RPMI7951 (cell line): ENCODE data around the gene TH. TPM values are rescaled to one million over a fixed set of nuclear protein-coding genes. Genes with fewer than 3 reads are reported as not detected.
A peak's percentile ranks its signal among the peaks of the same experiment; 100 is the strongest.

ENCODE experiments used
- DNase-seq: peaks from one replicate; pipeline ENCODE4 v3.0.0-alpha.2; 2012; ENCODE audit warnings: low read depth
- total RNA-seq: library from RNA; depleted of rRNA; stranded (reverse); fragments of >200 nt; shearing (Covaris generic); gene quantifications from 2 replicates; pipeline ENCODE4 v1.2.3, GENCODE V29; 2014

TH gene
- total RNA-seq, 1 experiment from 2014 or later, result 0.24 TPM

DNA sequence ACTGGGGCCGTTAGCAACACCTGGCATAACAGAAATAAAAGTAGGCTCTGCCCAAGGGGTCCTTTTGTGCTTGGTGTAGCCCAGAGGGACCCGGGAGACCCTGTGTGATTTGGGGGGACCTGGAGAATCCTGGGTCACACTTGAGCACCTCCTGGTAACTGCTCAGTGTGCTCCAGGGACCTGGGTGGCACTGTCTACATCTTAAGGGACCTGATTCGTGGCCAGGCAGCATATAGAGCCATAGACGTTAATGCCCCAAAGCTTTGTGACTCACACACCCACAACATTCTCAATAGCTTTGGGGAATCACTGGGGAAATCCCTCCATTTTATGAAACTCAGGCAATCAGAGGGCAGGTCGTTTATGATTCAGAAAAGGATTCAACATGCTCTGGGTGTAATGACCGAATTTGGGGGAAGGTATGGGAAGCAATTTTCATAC lies 28.8 kb downstream of the TH start:
- peak; percentile 12 for DNase-seq

DNA sequence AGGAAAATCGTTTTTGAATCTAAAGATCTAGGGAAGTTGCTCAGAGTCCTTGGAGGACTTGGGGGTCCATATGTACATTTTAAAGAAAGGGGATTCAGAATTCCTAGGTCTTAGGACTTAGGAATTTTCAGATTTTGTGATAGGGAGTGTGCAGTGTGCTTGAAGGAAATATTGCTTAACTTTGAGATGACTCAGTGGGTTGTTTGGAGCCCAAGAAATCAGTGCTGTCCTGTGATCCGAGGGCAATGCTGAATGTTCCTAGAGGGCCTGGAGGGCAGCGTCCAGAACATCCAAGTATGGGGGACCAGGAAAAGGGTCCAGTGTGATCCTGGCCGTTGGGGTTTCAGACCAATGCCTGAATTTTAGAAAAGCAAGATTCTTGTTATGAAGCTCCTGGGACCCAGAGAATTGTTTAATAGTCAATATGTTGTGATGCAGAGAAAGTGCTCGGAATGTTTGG lies 29.3 kb downstream of the TH start:
- no peak for DNase-seq

DNA sequence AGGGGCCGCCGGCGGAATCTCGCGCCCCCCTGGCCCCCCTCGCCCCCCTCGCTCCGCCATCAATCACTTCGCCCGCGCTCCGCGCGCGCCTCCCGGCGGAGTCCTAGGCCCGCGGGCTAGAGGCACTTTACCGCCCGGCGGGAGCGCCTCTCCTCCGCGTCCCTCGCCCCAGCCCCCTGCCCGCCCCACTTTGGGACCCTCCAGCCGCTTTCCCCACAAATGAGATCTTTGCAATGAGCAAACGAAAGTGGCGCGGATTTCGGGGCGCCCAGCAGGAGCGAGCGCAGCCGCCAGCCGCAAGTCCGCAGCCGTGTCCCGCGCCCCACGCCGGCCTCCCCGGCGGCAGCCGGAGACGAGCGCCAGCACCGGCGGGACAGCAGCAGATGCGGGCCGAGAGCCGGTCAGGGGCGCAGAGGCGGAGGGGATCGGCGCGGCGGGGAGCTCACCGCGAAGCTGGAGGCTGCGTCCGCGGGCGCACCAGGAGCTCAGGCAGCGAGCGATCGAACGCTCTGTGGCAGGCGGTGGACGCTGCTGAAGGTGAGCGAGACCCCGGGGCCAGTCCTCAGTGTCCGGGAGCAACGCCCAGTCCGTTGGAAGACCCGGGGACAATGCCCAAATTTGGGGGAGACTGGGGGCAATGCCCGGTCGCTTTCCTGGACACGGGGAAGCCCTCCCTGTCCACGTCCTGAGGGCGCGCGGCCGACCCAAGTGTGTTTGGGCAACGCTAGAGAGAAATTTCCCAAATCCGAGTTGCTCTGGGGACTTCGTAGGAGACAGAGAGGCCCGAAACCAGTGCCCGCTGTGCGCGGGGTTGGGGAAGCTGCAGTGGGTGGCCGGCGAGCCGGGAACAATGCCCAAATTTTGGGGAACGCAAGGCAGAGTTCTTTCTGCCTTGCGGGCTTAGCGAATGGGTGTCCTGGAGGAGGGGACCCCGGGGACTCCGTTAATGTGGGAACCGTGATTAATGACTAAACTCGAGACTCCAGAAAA lies 30.9 kb downstream of the TH start:
- no peak for DNase-seq

DNA sequence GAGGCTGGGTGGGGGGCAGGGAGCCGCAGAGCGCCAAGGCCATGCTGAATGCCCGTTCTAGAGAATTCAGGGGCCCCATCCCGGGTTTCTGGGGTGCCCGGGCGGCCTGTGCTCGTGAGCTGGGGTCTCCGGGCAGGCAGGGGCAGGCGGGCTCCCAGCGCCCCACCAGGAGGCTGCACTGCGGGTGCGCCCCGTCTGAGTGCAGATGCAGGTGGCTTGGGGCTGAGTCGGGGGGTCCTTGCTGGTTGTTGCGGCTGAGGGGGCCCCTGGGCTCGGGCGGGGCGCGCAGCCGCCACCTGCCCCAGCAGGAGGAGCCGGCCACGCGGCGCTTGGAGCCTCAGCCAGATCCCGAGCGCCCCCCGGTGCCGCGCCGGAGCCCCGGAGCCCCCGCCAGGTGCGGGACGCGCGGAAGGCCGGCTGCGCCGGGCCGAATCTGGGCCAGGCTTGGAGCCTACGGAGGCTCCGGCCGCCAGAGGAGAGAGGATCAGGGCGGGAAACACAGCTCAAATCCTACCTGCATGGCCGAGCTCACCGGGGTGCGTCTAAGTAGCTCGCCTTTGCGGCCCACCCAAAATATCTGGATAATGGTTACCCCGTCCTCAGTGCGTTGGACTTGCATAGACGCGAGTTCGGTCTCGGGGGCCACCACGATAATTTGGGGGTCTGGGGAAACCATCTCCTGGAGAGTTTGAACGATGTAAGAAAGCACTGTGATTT lies 31.8 kb downstream of the TH start:
- no peak for DNase-seq

DNA sequence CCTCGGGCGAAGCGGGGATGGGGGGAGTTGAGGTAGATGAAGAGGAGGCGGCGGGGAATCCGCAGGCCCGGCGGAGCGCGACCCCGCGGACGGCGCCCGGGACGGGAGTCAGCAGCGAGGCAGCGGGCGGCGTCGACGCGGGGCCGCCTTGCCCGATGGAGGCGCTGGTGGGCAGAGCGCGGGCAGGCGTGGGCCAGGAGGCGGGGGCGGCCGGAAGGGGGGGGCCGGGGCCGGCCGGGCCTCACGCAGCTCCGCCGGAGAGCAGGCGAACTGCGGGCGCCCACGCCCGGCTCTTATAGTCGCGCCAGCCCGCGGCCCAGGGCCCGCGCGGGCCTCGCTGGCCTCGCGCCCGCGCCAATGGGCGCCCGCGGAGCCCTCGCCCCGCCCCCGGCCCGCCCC lies 32.5 kb downstream of the TH start, which contains the start of gene IGF2:
Gene IGF2, minus strand, starts transcription at position 267 of the 399 bp plus-strand sequence. CDS start 3,866 bp downstream, outside the sequence.
- DNase-seq, result no peak

DNA sequence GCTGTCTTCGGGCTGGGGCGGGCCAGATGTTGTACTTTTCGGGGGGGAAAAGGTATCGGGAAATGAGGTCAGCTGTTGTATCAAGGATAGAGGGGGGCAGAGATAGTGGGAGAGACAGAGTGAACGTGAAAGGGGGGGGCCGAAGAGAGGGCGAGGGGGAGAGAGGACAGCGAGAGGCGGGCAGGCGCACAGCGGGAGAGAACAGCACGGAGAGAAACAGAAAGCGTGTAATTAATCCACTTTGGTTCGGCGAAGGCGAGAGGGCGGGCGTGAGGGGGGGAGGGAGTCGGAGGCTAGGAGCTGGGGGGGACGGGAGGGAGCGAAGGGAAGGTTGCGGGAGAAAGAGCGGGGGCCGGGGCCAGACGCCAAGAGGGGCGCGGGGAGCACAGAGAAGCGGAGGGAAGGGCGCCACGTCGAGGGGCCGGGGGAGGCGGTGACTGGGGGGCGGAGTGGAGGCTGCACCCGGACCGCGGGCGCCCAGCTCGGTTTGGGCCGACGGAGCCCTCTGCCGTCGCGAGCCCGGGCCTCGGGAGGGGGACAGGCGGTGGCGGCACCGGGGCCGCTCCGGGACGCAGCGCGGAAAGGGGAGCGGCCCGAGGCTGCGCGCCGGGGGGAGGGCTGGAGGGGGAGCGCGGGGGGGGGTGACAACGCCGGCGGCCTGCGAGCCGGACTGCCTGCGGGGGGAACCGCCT lies 33.0 kb downstream of the TH start:
- DNase-seq, result no peak

DNA sequence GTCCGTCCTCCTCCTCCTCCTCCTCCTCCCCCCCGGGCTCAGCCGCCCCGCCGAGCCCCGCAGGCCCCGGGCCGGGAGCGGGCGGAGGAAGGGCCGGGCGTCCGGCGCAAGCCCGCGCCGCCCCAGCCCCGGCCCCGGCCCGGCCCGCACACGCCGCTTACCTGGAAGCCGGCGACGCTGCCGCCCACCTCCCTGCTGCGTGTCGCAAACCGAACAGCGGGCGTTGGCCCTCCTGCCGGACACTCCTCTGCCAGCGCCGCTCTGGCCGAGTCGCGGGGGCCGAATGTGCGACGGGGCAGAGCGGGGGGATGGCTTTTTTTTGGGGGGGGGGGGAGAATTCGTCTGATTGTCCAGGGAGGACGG lies 33.6 kb downstream of the TH start:
- no peak for DNase-seq

DNA sequence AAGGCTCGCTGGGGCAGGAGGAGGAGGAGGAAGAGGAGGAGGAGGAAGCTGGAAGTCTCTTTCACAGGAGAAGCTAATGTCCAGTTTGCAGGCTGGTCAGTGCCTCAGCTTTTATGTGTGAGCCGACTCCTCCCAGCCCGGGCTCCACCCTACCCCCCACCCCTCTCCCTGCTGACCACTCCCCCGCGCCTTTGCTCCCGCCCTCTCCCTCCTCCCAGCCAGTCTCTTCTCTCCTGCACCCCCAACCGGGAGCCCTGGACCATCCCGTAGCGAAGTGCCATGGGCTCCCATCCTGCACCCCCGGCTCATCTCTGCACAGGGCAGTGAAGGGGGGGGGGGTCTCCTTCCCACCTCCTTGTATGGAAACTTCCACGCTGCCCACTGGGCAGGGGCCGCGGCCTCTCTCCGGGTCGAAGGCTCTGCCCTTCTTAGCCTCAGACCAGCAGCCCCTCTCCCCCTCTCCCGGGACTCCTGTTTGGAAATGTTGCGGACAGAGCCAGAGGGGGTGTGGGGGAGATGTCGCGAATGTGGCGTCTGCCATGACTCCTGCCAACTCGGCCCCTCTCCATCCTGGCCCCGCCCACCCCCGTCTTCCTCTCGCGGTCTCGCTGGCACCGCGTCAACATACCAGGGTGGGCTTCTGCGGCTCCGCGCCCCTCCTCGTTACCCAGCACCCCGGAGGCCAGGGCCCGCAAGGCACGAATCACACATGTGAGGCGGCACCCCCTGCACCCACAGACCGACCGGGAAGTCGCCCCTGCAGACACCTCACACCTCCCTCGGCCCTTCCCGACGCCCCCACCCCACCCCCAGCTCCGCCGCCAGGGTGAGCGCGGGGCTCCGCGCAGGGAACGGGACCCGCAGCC lies 34.2 kb downstream of the TH start:
- peak; percentile 20 for DNase-seq

DNA sequence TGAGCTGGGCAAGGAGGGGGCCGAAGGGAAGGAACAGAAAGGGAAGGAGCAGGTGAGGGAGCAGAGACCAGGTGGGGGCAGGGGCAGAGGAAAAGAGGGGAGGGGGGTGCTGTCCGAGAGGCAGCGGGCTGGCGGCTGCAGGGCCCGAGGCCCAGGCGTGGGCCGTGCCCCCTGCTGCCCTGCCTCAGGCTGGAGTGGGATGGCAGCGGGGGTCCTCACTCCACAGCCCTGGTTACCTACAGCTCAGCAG lies 34.7 kb downstream of the TH start:
- DNase-seq, result no peak

DNA sequence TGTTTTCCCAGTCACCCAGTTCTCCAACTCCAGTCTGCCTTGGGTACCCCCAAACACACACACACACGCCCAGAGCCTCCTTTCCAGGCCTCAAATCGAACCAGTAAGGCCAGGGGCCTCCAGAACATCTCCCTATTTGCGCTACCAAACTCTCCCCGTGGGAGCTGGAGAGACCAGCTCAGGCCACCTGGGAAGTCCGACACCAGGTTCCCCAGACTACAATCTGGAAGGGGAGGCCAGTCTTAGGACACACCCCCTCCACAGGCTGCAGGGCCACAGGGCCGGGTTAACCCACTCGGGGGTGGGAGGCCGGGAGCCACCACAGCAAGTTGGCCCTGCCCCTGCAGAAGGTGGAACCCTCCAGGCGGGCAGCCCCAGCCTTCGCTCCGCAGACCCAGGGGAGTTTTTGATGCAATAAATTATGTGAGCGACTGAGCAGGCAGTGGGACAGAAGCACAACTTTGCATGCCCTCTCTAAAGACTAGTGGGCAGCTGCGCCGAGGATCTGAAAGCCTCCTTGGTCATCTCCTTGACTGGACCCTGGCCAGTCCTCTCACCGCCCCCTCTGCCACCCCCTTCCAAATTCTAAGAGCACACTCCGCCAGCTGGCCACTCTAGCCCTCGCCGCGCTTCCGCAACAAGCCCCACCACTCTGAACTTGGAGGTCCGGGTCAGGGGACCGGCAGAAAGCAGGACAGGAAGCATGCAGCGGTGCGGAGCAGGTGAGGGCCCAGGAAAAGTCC lies 35.2 kb downstream of the TH start:
- DNase-seq, result no peak

DNA sequence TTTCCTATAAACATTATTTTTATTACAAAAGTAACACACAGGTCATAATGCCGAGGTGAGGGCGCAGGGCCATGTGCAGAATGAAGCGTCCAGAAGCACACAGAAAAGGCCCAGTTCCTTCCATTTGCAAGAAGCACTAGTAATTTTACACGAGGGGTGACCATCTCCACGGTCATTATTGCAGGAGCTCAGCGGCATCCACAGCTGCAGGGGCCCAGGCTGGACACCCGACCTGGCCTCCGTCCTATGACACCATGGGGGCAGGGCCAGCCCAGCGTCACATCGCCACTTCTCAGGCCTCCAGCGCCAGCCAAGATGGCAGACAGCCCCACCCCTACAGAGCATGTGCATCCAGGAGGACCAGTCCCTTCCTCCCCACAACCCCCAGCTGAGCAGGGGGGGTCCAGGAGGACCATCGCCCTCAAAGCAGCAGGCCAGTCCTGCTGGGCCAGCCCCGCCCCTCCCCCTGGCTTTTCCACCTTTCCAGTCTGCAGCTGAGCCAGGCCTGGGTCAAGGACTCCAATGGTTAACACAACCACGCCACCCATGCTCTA lies 35.9 kb downstream of the TH start:
- no peak for DNase-seq

DNA sequence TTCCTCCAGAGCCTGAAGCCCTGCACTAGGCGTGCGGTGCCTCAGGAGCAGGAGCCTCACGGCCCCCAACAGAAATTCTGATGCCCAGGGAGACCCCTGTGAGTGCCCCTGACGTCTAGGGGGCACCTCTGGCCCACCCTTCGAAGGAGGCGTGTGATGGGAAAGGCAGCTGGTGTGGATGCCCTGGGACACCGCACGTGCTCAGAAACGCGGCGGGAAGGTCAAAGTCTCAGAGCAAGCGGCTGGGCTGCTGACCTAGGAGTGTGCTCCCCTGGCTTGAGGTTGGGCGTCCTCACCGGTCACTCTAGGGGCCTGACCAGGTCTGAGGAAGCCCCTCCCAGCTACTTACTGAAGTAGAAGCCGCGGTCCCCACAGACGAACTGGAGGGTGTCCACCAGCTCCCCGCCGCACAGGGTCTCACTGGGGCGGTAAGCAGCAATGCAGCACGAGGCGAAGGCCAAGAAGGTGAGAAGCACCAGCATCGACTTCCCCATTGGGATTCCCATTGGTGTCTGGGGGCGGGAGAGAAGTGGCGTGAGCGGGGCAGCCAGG lies 36.5 kb downstream of the TH start:
- DNase-seq, result no peak

DNA sequence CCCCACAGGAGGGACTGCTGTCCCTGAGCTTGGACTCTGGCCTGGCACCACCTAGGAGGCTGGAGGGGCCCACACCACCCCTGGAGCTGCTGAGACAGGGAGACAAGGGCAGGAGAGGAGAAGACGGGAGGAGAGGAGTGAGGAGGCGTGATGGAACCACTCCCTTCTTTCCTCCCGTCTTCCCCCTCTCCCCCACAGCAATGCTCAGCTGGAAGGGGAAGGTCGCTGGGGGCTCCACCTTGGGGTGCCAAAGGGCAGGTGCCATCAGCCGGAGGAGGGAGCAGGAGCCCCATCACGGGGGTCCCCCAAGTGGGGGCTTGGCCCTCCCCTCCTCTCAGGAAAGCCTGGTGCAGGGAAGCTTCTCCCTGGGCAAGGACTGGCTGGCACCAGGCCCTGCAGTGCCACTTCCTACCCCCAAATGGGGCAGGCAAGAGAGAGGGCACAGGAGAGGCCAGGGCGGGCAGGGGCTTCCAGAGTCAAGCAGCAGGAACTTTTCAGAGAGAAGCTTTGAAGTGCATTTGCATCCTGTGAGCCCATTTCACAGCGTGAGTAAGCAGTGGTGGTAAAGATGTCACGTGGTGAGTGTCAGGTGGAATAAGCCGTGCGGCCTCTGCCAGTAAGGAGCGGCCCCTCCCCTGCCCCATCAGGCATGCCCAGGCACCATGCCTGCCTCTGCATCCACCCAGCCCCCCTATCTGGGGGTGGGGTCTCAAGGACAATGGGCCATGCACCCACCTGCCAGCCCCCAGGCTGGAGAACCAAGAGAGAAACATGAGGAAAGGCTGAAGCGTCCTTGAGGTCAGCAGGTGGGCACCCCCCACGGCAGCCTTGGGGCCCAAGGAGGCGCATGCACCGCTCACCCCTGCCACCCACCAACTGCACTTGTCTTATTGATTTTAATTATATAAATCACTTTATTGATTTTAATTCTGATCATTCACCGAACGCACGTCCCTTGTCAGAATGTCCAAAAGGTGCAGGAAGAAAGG lies 37.3 kb downstream of the TH start:
- no peak for DNase-seq

DNA sequence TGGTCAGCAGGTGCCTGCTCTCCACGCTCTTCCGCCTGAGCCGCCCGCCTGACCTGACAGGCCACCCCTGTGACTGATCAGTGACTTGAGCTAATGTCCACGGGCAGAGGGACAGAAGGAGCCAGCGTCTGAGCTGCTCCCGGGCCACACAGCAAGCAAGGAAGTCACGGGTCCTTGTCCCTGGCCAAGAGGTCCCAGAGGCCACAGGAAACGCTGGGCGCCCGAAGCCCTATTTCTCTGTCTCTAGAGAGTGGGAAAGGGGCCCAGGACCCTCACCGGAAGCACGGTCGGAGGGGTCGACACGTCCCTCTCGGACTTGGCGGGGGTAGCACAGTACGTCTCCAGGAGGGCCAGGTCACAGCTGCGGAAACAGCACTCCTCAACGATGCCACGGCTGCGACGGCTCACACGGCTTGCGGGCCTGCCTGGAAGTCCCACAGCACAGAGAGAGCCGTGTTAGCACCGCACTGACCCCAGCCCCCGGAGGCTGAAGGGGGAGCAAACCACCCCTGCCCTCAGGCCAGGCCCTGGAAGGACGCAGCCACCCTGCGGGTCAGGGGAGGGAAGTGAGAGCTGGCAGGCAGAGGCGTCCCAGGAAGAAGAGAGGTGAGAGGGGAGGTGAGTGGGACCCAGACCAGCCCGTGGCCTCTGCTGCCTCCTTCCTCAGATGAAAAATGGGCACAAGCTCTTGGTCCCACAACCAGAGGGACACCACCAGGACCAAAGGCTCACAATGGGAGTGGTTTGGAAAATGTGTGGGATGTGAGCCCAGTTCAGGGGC lies 38.2 kb downstream of the TH start:
- DNase-seq, result no peak

DNA sequence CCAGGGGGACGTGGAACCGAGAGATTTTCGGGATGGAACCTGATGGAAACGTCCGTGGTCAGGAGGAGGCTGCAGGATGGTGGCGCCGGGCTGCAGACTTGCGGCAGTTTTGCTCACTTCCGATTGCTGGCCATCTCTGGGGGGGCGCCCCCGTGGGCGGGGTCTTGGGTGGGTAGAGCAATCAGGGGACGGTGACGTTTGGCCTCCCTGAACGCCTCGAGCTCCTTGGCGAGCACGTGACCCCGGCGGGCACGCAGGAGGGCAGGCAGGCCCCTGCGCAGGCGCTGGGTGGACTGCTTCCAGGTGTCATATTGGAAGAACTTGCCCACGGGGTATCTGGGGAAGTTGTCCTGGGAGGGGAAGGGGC lies 38.8 kb downstream of the TH start:
- no peak for DNase-seq

DNA sequence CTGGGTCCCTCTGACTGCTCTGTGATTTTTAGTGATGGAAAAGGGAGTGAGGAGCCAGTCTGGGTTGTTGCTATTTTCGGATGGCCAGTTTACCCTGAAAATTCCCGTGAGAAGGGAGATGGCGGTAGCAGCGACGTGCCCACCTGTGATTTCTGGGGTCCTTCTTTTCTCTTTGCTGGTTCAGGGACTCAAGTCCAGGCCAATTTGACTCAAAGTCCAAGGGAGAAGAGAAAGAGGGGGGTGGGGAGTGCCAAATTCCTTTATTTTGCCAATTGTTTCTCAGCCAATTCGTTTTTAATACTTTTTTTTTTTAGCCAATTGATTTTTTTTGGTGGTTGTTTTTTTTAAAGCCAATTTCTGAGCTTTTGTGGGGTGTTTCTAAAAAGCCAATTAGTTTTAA lies 39.4 kb downstream of the TH start:
- no peak for DNase-seq

DNA sequence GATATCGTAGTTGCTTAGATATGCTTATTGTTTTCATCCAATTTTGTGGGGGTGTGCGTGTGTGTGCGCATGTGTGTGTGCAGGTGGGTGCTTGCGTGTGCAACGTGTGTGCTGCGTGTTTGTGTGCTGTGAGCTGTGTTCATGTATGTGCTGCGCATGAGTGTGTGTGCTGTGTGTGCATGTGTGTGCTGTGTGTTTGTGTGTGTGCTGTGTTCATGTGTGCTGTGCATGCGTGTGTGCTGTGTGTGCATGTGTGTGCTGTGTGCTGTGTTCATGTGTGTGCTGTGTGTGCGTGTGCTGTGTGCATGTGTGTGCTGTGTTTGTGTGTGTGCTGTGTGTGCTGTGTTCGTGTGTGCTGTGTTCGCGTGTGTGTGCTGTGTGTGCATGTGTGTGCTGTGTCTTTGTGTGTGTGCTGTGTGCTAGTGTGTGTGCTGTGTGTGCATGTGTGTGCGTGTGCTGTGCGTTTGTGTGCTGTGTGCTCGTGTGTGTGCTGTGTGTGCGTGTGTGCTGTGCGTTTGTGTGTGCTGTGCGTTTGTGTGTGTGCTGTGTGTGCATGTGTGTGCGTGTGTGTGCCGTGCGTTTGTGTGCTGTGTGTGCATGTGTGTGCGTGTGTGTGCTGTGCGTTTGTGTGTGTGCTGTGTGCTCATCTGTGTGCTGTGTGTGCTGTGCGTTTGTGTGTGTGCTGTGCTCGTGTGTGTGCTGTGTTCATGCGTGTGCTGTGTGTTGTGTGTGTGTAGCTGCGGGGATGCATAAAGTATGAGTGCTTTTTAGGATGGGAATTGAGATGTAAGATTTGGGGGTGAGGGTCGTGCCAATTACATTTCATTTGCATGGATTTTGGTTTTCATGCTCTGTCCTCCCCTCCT lies 40.0 kb downstream of the TH start:
- DNase-seq, result no peak
